Muscle of leg (tissue), 11 donors: ENCODE data around the gene ASB15. TPM values are rescaled to one million over a fixed set of nuclear protein-coding genes. Genes with fewer than 3 reads are reported as not detected.
A peak's percentile ranks its signal among the peaks of the same experiment; 100 is the strongest.
"Not testable (repeated sequence)": the region's sequence is repeated elsewhere in the genome, so short reads cannot be mapped to it uniquely, and the experiment has no call there.

Experiments used
- DNase-seq: peaks from one replicate; pipeline ENCODE4 v3.0.0; 2013
- H3K27ac ChIP-seq: one replicate; pipeline ENCODE4 v1.5.1; 2013; ENCODE audit warnings: mild to moderate bottlenecking, low read length, control low read depth
- H3K27me3 ChIP-seq: one replicate; pipeline ENCODE4 v1.6.1; 2013; ENCODE audit warnings: low read length; ENCODE audit not compliant: control insufficient read depth, insufficient read depth
- H3K36me3 ChIP-seq: one replicate; pipeline ENCODE4 v1.6.1; 2013; ENCODE audit warnings: low read length; ENCODE audit not compliant: control insufficient read depth, insufficient read depth
- H3K4me1 ChIP-seq: one replicate; pipeline ENCODE4 v1.6.1; 2013; ENCODE audit warnings: low read length; ENCODE audit not compliant: control insufficient read depth, insufficient read depth
- H3K4me3 ChIP-seq: one replicate; pipeline ENCODE4 v1.5.1; 2013; ENCODE audit warnings: low read length, control low read depth
- H3K9me3 ChIP-seq: replicated peaks from 2 replicates; pipeline ENCODE4 v1.6.1; 2013; ENCODE audit warnings: low read depth, low read length; ENCODE audit not compliant: control insufficient read depth
- WGBS: methylation state at CpG from one replicate; pipeline ENCODE4 v1.1.5; 2013; ENCODE audit warnings: missing lambda C conversion rate; ENCODE audit not compliant: insufficient coverage; 5-methylcytosine and 5-hydroxymethylcytosine counted together
- polyA plus RNA-seq, 8 donors: library from polyadenylated mRNA; unstranded; fragments of 120-200 nt; gene quantifications; one replicate each; pipeline versions ENCODE4 v1.2.1 to v1.2.3, GENCODE V29; 2013; ENCODE audit warnings: inconsistent platforms in 1 of 8, low replicate concordance in 1 of 8; ENCODE audit not compliant: insufficient read length in 8 of 8, insufficient read depth in 1 of 8
- total RNA-seq: library from RNA; stranded (reverse); fragments of 120-200 nt; gene quantifications from one replicate; pipeline ENCODE4 v1.2.4, GENCODE V29; 2013

The ASB15 gene
- total and polyA plus RNA-seq, 9 donors: 3.0 to 7.1 (median 4.4) TPM

DNA sequence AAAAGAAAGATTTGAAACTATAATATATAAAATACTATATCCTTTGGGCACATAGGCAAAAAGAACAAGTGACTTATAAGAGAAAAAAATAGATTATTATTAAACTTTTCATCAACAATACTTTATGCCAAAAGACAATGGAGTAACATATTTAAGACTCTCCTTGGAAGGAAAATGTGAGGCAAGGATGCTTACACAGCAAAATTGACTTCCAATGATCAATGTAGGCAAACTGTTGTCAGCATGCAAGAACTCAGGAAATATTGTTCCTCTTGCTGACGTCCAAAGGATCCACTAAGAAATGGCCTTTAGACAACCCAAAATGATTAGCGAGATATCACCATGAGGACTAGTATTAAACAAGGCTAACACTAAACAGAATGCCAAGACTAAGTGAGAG lies 31.2 kb downstream of the ASB15 start:
- WGBS: no CpG with 5 or more reads among the region's 2 CpGs
- DNase-seq: no peak

DNA sequence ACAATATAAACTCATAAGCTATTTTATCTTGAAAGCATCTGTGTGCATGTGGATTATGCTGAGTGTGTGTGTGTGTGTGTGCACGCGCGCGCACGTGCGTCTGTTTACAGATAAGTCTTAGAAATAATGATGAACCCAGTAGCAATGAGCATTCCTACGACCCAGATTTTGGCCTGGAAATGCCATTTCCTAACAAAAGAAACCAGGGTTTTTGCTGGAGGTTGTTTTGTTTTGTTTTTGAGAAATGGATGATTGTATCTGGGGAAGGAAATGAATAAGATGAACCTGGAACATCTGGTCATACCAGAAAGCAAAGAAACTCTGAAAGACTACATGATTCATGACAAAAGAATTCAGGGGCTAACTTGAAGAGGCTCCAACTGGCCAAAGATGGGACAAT lies 31.9 kb downstream of the ASB15 start:
- DNase-seq: no peak
- Histone ChIP-seq H3K36me3 (no peaks in the 10 kb centered on the region), H3K9me3 (no peaks in the 10 kb centered on the region), H3K27me3 (no peaks in the 10 kb centered on the region), H3K4me3 (no peak overlapping the region), H3K27ac (no peak overlapping the region), H3K4me1 (no peaks in the 10 kb centered on the region)
- WGBS: no CpG with 5 or more reads among the region's 7 CpGs

More for the DNA sequence above, 31.2 kb downstream of the ASB15 start:
- Histone ChIP-seq H3K9me3 (no peaks in the 10 kb centered on the region), H3K4me1 (no peaks in the 10 kb centered on the region), H3K36me3 (no peaks in the 10 kb centered on the region), H3K27ac (no peak overlapping the region), H3K27me3 (no peaks in the 10 kb centered on the region), H3K4me3 (no peak overlapping the region)

- not testable (repeated sequence) for H3K4me3 ChIP-seq, H3K27ac ChIP-seq, DNase-seq, H3K36me3 ChIP-seq, H3K9me3 ChIP-seq, H3K4me1 ChIP-seq, H3K27me3 ChIP-seq
- no CpG with 5 or more reads among the region's 2 CpGs for WGBS
Observed at GRCh38 chr7:123634011-123634573, 32.5 kb downstream of the ASB15 start.

DNA sequence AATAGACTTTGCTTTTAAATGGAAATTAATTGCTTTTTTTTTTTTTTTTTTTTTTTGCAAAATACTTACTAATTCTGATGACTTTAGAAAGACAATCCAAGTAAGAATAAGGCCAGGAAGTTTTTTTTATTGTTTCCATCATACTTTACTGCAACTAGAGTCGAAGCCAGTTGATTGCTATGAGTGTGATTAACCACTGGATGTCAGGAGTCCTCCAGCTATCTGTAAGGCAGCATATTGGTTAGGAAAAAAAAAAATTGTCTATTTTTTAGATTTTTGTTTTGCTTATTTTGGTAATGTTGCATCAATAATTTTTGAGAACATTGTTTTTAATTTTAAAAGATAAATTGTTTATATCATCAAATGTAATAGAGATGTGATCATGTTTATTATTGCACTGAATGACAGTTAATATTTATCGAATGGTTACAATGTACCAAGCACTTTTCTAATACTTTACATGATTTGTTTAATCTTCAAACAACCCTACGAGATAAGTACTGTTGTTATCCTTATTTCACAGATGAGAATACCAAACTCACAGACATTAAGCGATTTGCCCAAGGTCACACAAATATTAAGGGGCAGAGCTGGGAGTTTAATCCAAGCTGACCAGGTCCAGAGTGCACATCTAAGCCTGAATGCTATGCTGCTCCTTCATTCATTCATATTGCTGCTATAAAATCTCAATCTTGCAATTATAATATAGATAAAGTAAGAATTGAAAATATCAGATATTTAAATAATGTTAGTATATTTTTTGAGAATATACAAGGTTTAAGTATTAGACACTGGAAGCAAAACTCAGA lies 34.1 kb downstream of the ASB15 start:
- 0% methylated on average over 1 of the region's 4 CpGs for WGBS
- no peaks in the 10 kb centered on the region for H3K4me1 ChIP-seq
- no peak overlapping the region for H3K27ac ChIP-seq

DNA sequence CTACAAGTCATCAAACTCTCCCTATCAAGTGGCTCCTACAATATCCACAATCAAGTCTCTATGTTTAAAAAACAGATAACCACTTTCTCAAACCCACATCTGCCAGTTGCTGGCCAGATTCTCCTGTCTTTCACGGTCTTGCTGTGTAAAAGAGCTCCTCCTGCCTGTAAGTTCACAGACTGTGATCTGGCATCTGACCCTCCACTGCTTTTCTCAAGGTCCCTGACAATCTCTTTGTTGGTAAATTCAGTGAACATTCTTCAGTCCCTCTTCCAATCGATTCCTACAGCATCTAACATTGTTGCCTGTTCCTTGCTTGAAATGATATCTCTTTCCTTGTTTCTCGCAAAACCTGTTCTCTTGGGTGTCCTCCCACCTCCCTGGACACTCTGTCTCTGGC lies 35.6 kb downstream of the ASB15 start:
- Histone ChIP-seq H3K4me1 (no peaks in the 10 kb centered on the region), H3K9me3 (no peaks in the 10 kb centered on the region), H3K27ac (no peak overlapping the region), H3K4me3 (no peak overlapping the region), H3K36me3 (no peaks in the 10 kb centered on the region), H3K27me3 (no peaks in the 10 kb centered on the region)
- WGBS: 36% methylated on average over 3 of the region's 3 CpGs
- DNase-seq: no peak

More for the DNA sequence above, 34.1 kb downstream of the ASB15 start:
- peak; percentile 49 for DNase-seq
- no peaks in the 10 kb centered on the region for H3K27me3 ChIP-seq
- no peaks in the 10 kb centered on the region for H3K36me3 ChIP-seq
- H3K9me3 ChIP-seq: no peaks in the 10 kb centered on the region
- H3K4me3 ChIP-seq: no peak overlapping the region

DNA sequence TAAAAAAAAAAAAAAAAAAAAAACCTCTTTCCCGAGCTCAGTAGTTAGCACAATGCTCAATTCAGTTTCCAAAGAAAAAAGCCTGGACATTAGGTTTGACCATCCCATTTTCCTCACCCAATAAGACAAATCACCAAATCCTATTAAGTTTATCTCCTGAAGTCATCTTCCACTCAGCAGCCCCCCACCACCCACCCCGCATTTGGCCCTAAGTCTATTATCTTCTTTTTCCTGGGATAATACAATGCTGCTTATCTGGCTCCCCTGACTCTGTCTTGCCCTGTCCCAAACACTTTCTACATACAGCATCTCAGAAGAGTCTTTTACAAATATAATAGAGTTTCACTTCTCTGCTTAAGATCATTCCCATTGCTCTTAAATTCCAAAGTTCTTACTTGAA lies 36.3 kb downstream of the ASB15 start:
- Histone ChIP-seq H3K4me1 (no peaks in the 10 kb centered on the region), H3K9me3 (no peaks in the 10 kb centered on the region), H3K27ac (no peak overlapping the region), H3K4me3 (no peak overlapping the region), H3K27me3 (no peaks in the 10 kb centered on the region), H3K36me3 (no peaks in the 10 kb centered on the region)
- WGBS: 100% methylated on average over 1 of the region's 2 CpGs
- no peak for DNase-seq

- Histone ChIP-seq H3K36me3 (no peaks in the 10 kb centered on the region), H3K27ac (no peak overlapping the region), H3K4me1 (peaks cover 11% of the 10 kb centered on the region), H3K27me3 (no peaks in the 10 kb centered on the region), H3K9me3 (no peaks in the 10 kb centered on the region), H3K4me3 (no peak overlapping the region)
- DNase-seq: peak; percentile 19
- no CpG with 5 or more reads among the region's 2 CpGs for WGBS
Observed at GRCh38 chr7:123639631-123640030, 38.0 kb downstream of the ASB15 start.

- H3K27me3 ChIP-seq: no peaks in the 10 kb centered on the region
- no peak overlapping the region for H3K4me3 ChIP-seq
- DNase-seq: no peak
- H3K9me3 ChIP-seq: no peaks in the 10 kb centered on the region
- H3K4me1 ChIP-seq: peaks cover 13% of the 10 kb centered on the region
- H3K27ac ChIP-seq: no peak overlapping the region
- H3K36me3 ChIP-seq: no peaks in the 10 kb centered on the region
Observed at GRCh38 chr7:123640583-123640982, 39.0 kb downstream of the ASB15 start.

- H3K9me3 ChIP-seq: no peaks in the 10 kb centered on the region
- no peaks in the 10 kb centered on the region for H3K36me3 ChIP-seq
- DNase-seq: no peak
- no peak overlapping the region for H3K4me3 ChIP-seq
- 90% methylated on average over 2 of the region's 5 CpGs for WGBS
- peaks cover 16% of the 10 kb centered on the region for H3K4me1 ChIP-seq
- no peaks in the 10 kb centered on the region for H3K27me3 ChIP-seq
- no peak overlapping the region for H3K27ac ChIP-seq
Observed at GRCh38 chr7:123641901-123642300, 40.3 kb downstream of the ASB15 start.

GRCh38 chr7:123643495-123644441 lies 42.1 kb downstream of the ASB15 start:
- Histone ChIP-seq H3K9me3 (no peaks in the 10 kb centered on the region), H3K36me3 (no peaks in the 10 kb centered on the region), H3K4me1 (peaks cover 16% of the 10 kb centered on the region), H3K27me3 (no peaks in the 10 kb centered on the region), H3K4me3 (no peak overlapping the region), H3K27ac (peak overlapping the region; percentile 65)
- peak; percentile 29 for DNase-seq
- 0% methylated on average over 1 of the region's 6 CpGs for WGBS
